Hematopoietic multipotent progenitor cell treated with erythropoietin and hydrocortisone succinate and interleukin-3 and kit ligand, for 4 days (in vitro differentiated cells): Measurements from ENCODE around the gene STIMATE.

Experiments
- DNase-seq: peaks from one replicate; pipeline ENCODE4 v3.0.0-alpha.2; 2015

Gene STIMATE

GRCh38 chr3:52892625-52893311 lies 4.6 kb downstream of the STIMATE start:
- DNase-seq = peak; percentile 59

GRCh38 chr3:52892290-52892624 lies 5.1 kb downstream of the STIMATE start:
- no peak for DNase-seq

GRCh38 chr3:52891615-52892081 lies 5.7 kb downstream of the STIMATE start:
- DNase-seq = peak; percentile 90

GRCh38 chr3:52891164-52891563 lies 6.2 kb downstream of the STIMATE start:
- DNase-seq = no peak

GRCh38 chr3:52890735-52891134 lies 6.6 kb downstream of the STIMATE start:
- DNase-seq = no peak

- DNase-seq = no peak
Observed at GRCh38 chr3:52889901-52890300, 7.4 kb downstream of the STIMATE start.

GRCh38 chr3:52887166-52887565 lies 10.2 kb downstream of the STIMATE start:
- no peak for DNase-seq

GRCh38 chr3:52886049-52886730 lies 11.2 kb downstream of the STIMATE start:
- DNase-seq = no peak

GRCh38 chr3:52882377-52882776 lies 15.0 kb downstream of the STIMATE start:
- DNase-seq = no peak

- no peak for DNase-seq
Observed at GRCh38 chr3:52881871-52882270, 15.5 kb downstream of the STIMATE start.

- DNase-seq = no peak
Observed at GRCh38 chr3:52880474-52880873, 16.9 kb downstream of the STIMATE start.

GRCh38 chr3:52880047-52880446 lies 17.3 kb downstream of the STIMATE start:
- DNase-seq = no peak

- no peak for DNase-seq
Observed at GRCh38 chr3:52879581-52879980, 17.8 kb downstream of the STIMATE start.

- DNase-seq = peak; percentile 12
Observed at GRCh38 chr3:52879090-52879489, 18.3 kb downstream of the STIMATE start.

GRCh38 chr3:52877085-52877484 lies 20.3 kb downstream of the STIMATE start:
- no peak for DNase-seq

- DNase-seq = peak; percentile 15
Observed at GRCh38 chr3:52874864-52875587, 22.3 kb downstream of the STIMATE start.

- no peak for DNase-seq
Observed at GRCh38 chr3:52874160-52874701, 23.1 kb downstream of the STIMATE start.

- peak; percentile 33 for DNase-seq
Observed at GRCh38 chr3:52873433-52874159, 23.8 kb downstream of the STIMATE start.

- DNase-seq = no peak
Observed at GRCh38 chr3:52872245-52872644, 25.1 kb downstream of the STIMATE start.

GRCh38 chr3:52871761-52872160 lies 25.6 kb downstream of the STIMATE start:
- DNase-seq = no peak

- DNase-seq = no peak
Observed at GRCh38 chr3:52870471-52870870, 26.9 kb downstream of the STIMATE start.

GRCh38 chr3:52866427-52866826 lies 30.9 kb downstream of the STIMATE start:
- DNase-seq = no peak

GRCh38 chr3:52865994-52866393 lies 31.4 kb downstream of the STIMATE start:
- DNase-seq = no peak
